Fibroblast of mammary gland (primary cell): ENCODE measurements around the gene OIP5.
"Not testable (repeated sequence)": the region's sequence is repeated elsewhere in the genome, so short reads cannot be mapped to it uniquely, and the experiment has no call there.

Experiments
- DNase-seq: peaks from one replicate; pipeline ENCODE4 v3.0.0-alpha.2; 2010; ENCODE audit warnings: low read depth
- H3K4me3 ChIP-seq: 2 replicates; pipeline ENCODE4 v1.5.1; 2011; ENCODE audit warnings: low read depth, mild to moderate bottlenecking, low read length, moderate library complexity; ENCODE audit not compliant: control insufficient read depth
- TF ChIP-seq, protein P1 (sequence below): conservative IDR thresholded peaks from 2 replicates; pipeline ENCODE4 v1.5.1; 2011; ENCODE audit warnings: low read depth, low read length, inconsistent platforms; ENCODE audit not compliant: control insufficient read depth, insufficient read depth

Gene OIP5

DNA sequence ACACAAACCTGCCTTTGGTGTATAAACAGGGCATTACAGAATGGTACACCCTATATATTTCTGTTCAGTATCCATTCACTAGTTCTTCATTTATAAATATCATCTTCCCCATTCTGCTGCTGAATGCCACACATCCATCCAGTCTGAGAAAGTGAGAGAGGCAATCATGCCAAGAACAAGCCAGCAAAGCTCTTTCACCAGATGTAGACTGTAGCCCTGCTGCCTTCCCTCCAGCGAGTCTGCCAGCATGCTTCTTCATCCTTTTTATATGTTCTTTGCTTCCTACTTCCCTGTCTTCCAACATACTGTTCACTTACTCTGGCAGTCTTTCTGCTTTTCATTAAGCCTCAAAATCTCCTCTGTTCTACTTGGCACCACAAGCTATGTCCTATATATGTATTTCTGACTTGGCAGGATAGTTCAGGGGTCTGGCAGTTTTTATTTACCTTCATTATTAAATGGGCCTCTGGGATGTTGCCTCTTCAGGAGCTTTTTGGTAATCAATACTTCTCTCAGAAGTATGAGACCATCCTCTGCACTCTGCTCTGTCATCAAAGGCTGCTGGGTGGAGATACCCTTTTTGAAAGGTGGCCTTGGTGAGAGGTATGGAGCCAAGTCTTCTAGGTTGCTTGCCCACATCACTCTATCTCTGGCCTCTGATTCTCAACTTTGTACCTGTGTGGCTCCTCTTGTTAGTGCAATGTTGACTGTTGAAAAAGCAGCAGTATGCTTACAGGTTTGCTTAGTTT, 52.7 kb downstream of the OIP5 start:
- TF ChIP-seq, protein P1, sequence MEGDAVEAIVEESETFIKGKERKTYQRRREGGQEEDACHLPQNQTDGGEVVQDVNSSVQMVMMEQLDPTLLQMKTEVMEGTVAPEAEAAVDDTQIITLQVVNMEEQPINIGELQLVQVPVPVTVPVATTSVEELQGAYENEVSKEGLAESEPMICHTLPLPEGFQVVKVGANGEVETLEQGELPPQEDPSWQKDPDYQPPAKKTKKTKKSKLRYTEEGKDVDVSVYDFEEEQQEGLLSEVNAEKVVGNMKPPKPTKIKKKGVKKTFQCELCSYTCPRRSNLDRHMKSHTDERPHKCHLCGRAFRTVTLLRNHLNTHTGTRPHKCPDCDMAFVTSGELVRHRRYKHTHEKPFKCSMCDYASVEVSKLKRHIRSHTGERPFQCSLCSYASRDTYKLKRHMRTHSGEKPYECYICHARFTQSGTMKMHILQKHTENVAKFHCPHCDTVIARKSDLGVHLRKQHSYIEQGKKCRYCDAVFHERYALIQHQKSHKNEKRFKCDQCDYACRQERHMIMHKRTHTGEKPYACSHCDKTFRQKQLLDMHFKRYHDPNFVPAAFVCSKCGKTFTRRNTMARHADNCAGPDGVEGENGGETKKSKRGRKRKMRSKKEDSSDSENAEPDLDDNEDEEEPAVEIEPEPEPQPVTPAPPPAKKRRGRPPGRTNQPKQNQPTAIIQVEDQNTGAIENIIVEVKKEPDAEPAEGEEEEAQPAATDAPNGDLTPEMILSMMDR: no peak
- no peak for DNase-seq
- H3K4me3 ChIP-seq: no peak overlapping the region

DNA sequence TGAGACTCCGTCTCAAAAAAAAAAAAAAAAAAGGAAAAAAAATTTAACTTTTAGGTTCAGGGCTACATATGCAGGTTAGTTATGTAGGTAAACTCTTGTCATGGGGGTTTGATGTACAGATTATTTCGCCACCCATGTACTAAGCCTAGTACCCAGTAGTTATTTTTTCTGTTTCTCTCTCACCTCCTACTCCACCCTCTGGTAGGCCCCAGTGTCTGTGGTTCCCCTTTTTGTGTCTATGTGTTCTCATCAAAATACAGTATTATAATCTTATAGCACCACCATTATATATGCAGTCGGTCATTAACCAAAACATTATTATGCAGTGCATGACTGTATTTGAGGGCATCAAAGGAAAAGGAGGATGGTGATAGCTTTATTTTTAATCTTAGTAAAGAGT, 54.1 kb downstream of the OIP5 start:
- no peak overlapping the region for H3K4me3 ChIP-seq
- TF ChIP-seq, protein P1: no peak
- no peak for DNase-seq

DNA sequence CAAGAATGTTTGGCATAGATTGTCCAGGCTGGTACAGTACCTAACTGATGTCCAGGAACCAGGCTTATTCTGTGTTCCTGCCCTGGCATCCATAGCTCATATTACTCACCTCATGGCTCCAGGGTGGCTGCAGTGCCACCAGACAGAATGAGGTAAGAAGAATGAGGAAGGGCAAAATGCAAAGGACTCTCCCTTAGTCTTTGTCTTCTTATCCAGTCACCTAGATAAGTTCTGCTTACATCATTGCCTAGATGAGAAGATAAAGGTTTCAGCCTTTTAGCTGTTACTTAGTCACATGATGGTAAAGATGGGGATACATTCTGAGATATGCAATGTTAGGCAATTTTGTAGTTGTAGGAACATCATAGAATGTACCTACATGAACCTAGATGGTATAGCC, 55.6 kb downstream of the OIP5 start:
- DNase-seq: no peak
- H3K4me3 ChIP-seq: no peak overlapping the region
- TF ChIP-seq, protein P1: no peak

DNA sequence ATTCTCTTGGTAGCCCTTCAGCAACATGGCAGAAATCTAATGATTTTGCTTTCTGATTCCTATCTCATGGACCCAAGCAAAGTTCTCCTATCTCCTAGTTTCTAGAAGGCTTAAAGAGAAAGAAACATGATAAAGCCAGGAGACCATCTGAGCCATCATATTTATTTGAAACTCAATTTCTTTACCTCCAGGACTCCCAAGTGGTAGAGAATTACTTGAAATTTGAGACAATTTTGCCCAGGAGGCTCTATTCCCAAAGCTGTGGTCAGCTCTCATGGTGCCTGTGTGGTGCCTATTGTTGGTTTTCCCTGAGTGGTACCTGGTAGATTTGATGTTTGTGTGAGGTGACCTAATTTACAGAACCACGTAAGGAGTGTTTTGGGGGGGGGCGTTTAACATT, 62.5 kb downstream of the OIP5 start:
- no peak overlapping the region for H3K4me3 ChIP-seq
- DNase-seq: no peak
- TF ChIP-seq, protein P1: no peak

DNA sequence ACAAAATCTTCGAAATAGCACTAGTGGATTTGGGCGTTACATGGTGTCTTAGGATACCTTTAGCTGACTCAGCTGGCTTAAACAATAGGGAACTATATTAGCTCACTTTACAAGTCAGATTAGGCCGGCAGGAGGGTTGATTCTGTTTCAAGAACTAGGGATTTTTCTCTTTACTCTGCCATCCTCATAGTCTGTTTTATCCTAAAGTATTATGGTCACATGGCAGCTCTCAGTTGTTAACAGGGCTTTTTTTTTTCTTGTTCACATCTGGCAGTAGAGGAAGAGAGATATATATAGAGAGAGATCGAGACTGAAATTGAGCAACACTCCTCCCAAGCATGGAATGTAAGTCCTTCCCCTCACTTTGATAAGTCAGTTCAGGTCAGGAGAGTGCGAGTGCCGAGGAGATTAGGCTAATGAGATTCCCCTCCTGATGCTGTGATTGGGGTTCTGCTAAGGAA, 68.5 kb downstream of the OIP5 start:
- H3K4me3 ChIP-seq: no peak overlapping the region
- no peak for DNase-seq
- TF ChIP-seq, protein P1: no peak

DNA sequence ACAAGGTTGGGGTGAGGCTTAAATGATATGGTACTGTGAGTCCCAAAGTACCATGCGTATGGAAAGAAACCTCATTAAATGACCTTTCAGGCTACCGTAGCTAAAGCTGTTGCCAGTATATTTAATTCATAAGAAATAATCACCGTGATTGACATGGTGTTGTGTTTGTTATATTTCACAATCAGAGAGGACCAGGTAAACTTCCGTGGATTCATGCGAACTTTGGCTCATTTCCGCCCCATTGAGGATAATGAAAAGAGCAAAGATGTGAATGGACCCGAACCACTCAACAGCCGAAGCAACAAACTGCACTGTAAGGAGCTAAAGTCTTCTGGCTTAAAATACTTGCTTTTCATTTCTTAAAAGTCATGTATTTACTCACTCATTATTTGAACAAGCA, 69.8 kb downstream of the OIP5 start:
- TF ChIP-seq, protein P1: no peak
- H3K4me3 ChIP-seq: no peak overlapping the region
- DNase-seq: no peak

DNA sequence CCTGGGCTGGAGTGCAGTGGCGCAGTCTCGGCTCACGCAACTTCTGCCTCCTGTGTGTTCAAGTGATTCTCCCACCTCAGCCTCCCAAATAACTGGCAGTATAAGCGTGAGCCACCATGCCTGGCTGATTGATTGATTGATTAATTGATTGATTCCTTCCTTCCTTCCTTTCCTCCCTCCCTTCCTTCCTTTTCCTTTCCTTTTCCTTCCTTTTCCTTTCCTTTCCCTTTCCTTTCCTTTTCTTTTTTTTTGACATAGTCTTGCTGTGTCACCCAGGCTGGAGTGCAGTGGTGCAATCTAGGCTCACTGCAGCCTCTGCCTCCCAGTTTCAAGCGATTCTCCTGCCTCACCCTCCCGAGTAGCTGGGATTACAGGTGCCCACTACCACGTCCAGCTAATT, 71.5 kb downstream of the OIP5 start:
- H3K4me3 ChIP-seq, DNase-seq: not testable (repeated sequence)
